Measurements from ENCODE around the gene JMJD4.

GRCh38 chr1:227756172-227756959, 21.3 kb upstream of the JMJD4 start:
- TF ChIP-seq CTCF (IDR thresholded peaks at IDR 0.05) (no peak), EP300 (IDR thresholded peaks at IDR 0.05) (no peak)
